Measurements from ENCODE around the gene L3MBTL4.

DNA sequence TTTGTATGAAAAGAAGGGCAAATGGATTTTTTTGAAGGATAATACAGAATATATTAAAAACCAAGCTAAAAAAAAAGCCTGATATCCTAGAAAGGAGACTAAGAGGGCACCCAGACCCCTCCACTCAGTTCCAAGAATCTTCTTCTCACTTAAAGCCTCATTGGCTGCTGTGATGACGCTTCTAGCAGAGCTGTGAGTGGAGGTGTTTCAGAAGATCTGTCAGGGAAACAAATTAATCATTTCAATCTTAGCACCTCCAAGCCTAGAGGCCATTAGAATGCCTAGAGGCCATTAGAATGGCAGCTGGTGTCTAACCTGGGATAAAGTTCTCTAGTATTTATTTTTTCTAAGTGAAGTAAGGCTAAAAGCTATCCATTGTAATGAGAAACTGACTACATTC, 355.2 kb downstream of the L3MBTL4 start:
- no peak for TF ChIP-seq GATA2 (IDR thresholded peaks at IDR 0.05; ENCODE audit: low read depth, low read length)
- no peak for TF ChIP-seq GATA3 (IDR thresholded peaks at IDR 0.05; ENCODE audit: low read depth, low read length)
